ENCODE measurements around the gene PRAF2.

PRAF2 gene

GRCh38 chrX:49082271-49082871 is 8.6 kb upstream of the PRAF2 start:
- TF ChIP-seq GABPA (IDR thresholded peaks at IDR 0.05; ENCODE audit: low read depth) (no peak), CTCF (IDR thresholded peaks at IDR 0.05; ENCODE audit: insufficient read depth, low read length) (no peak), POLR2AphosphoS5 (IDR thresholded peaks at IDR 0.05; ENCODE audit: low read depth) (no peak), SPI1 (IDR thresholded peaks at IDR 0.05; ENCODE audit: borderline replicate concordance, low read depth) (no peak), REST (IDR thresholded peaks at IDR 0.05; ENCODE audit: insufficient replicate concordance, low read depth) (no peak)
- H3K4me3 ChIP-seq (replicated peaks; ENCODE audit: insufficient read depth, low read length) = no peak overlapping the region
- DNase-seq (ENCODE audit: low read depth in 1 of 2, low spot score in 1 of 2) = no peak
- H3K27ac ChIP-seq (replicated peaks) = no peak overlapping the region
- H3K27me3 ChIP-seq (ENCODE audit: insufficient read depth, poor library complexity, severe bottlenecking) = no peaks in the 10 kb centered on the region

GRCh38 chrX:49079489-49080428 is 6.0 kb upstream of the PRAF2 start, which contains the start of gene WDR45:
WDR45 (minus strand) TSS chrX:49079887; CDS start chrX:49078095, 1,792 bp downstream.
- no peak for TF ChIP-seq POLR2AphosphoS5 (IDR thresholded peaks at IDR 0.05; ENCODE audit: low read depth)
- peak; percentile 78 for TF ChIP-seq GABPA (IDR thresholded peaks at IDR 0.05; ENCODE audit: low read depth)
- TF ChIP-seq REST (IDR thresholded peaks at IDR 0.05; ENCODE audit: insufficient replicate concordance, low read depth) = peak; percentile 59
- TF ChIP-seq CTCF (IDR thresholded peaks at IDR 0.05; ENCODE audit: insufficient read depth, low read length) = no peak
- TF ChIP-seq SPI1 (IDR thresholded peaks at IDR 0.05; ENCODE audit: borderline replicate concordance, low read depth) = no peak
- H3K4me3 ChIP-seq (replicated peaks; ENCODE audit: insufficient read depth, low read length) = peak within 1 kb of the TSS; percentile 64
- no peaks in the 10 kb centered on the region for H3K27me3 ChIP-seq (ENCODE audit: insufficient read depth, poor library complexity, severe bottlenecking)
- DNase-seq (ENCODE audit: low read depth in 1 of 2, low spot score in 1 of 2) = peak; percentile 41 to 64
- H3K27ac ChIP-seq (replicated peaks) = peak within 1 kb of the TSS; percentile 67

GRCh38 chrX:49077941-49078340 is 4.1 kb upstream of the PRAF2 start:
- no peak for DNase-seq (ENCODE audit: low read depth in 1 of 2, low spot score in 1 of 2)
- Histone ChIP-seq H3K27me3 (ENCODE audit: insufficient read depth, poor library complexity, severe bottlenecking) (no peaks in the 10 kb centered on the region), H3K27ac (replicated peaks) (no peak overlapping the region), H3K4me3 (replicated peaks; ENCODE audit: insufficient read depth, low read length) (no peak overlapping the region)
- no peak for TF ChIP-seq CTCF (IDR thresholded peaks at IDR 0.05; ENCODE audit: insufficient read depth, low read length)
- TF ChIP-seq SPI1 (IDR thresholded peaks at IDR 0.05; ENCODE audit: borderline replicate concordance, low read depth) = no peak
- TF ChIP-seq GABPA (IDR thresholded peaks at IDR 0.05; ENCODE audit: low read depth) = no peak

Data from HL-60 (cell line).